HCT116 (cell line): Measurements from ENCODE around the gene FAR1. TPM values are rescaled to one million over a fixed set of nuclear protein-coding genes. Genes with fewer than 3 reads are reported as not detected.

Experiments
- ATAC-seq: fragments of 200-7000 bp; cut with Tn5 transposase; 2 replicates; pipeline ENCODE4 v1.9.1; 2020; ENCODE audit warnings: mild to moderate bottlenecking, moderate library complexity
- BruUV-seq: library from RNA; stranded (reverse); fragments of 400-500 nt; replicated peaks from 2 replicates; lab custom pipeline; 2021; lab: Mats Ljungman, UMichigan
- CTCF ChIA-PET: fragments of 300-600 bp; sonication (Branson Sonifier 250); formaldehyde crosslinking; loops from one replicate; lab custom pipeline; 2021; ENCODE audit warnings: antibody characterized with exemption; lab: Charles Lee
- POLR2A ChIA-PET: fragments of 300-600, 350-600 bp; sonication (Branson Sonifier 250); formaldehyde crosslinking; loops from one replicate; lab custom pipeline; 2021; ENCODE audit warnings: antibody characterized with exemption; lab: Charles Lee
- RAD21 ChIA-PET, 2 experiments: fragments of 300-600 bp; sonication (Branson Sonifier 250); formaldehyde crosslinking; loops; one replicate each; lab custom pipeline; 2023; ENCODE audit warnings: low total read pairs in 2 of 2; ENCODE audit not compliant: uncharacterized antibody in 2 of 2, unreplicated experiment in 2 of 2, low non-redundant PET in 1 of 2; lab: Charles Lee
- DNase-seq: peaks from one replicate; pipeline ENCODE4 v3.0.0-alpha.2; 2010; ENCODE audit warnings: low read depth, low spot score
- H2AFZ ChIP-seq: fragments of 200-600 bp; shearing (Covaris generic), sonication (generic); 2 replicates; pipeline ENCODE4 v1.6.1; 2017; ENCODE audit warnings: low read depth, mixed run types, mixed read lengths, antibody characterized with exemption, low read length; ENCODE audit not compliant: poor library complexity, severe bottlenecking
- H3K27ac ChIP-seq: 2 replicates; pipeline ENCODE4 v1.5.1; 2012; ENCODE audit warnings: low read depth, low read length
- H3K27me3 ChIP-seq: fragments of 200-600 bp; sonication (generic); 2 replicates; pipeline ENCODE4 v1.6.1; 2016; ENCODE audit warnings: mixed run types, low read length, mixed read lengths; ENCODE audit not compliant: insufficient read depth
- H3K36me3 ChIP-seq, 2 experiments: fragments of 200-500 bp in 1 of 2; fragments of 200-600 bp in 1 of 2; sonication (Bioruptor generic) in 1 of 2; sonication (generic) in 1 of 2; 2 replicates each; pipeline versions ENCODE4 v1.5.1 to v1.6.1; 2014 to 2016; ENCODE audit warnings: low read length in 2 of 2, inconsistent platforms in 1 of 2, mixed read lengths in 1 of 2, mixed run types in 1 of 2; ENCODE audit not compliant: insufficient read depth in 2 of 2, control insufficient read depth in 1 of 2
- H3K4me1 ChIP-seq, 2 experiments: fragments of 200-600 bp in 1 of 2; sonication (generic) in 1 of 2; 2 replicates each; pipeline versions ENCODE4 v1.5.1 to v1.6.1; 2012 to 2017; ENCODE audit warnings: low read length in 2 of 2, inconsistent platforms in 1 of 2, mild to moderate bottlenecking in 1 of 2, mixed read lengths in 1 of 2, mixed run types in 1 of 2, moderate library complexity in 1 of 2; ENCODE audit not compliant: insufficient read depth in 2 of 2, control insufficient read depth in 1 of 2
- H3K4me2 ChIP-seq: fragments of 200-600 bp; sonication (generic); 2 replicates; pipeline ENCODE4 v1.6.1; 2017; ENCODE audit warnings: mixed run types, low read length, mixed read lengths
- H3K4me3 ChIP-seq, 2 experiments: fragments of 200-600 bp in 1 of 2; sonication (generic) in 1 of 2; replicated peaks in 1 of 2; 2 replicates each; pipeline ENCODE4 v1.5.1; 2011 to 2016; ENCODE audit warnings: low read length in 2 of 2, control low read depth in 1 of 2, low read depth in 1 of 2, mild to moderate bottlenecking in 1 of 2, mixed read lengths in 1 of 2, mixed run types in 1 of 2
- H3K79me2 ChIP-seq: fragments of 200-600 bp; sonication (generic); 2 replicates; pipeline ENCODE4 v1.6.1; 2017; ENCODE audit warnings: mild to moderate bottlenecking, mixed run types, low read length, moderate library complexity, mixed read lengths; ENCODE audit not compliant: insufficient read depth
- H3K9ac ChIP-seq: fragments of 200-600 bp; sonication (generic); 2 replicates; pipeline ENCODE4 v1.6.1; 2016; ENCODE audit warnings: low read length, mixed read lengths
- H3K9me2 ChIP-seq: fragments of 200-600 bp; sonication (generic), shearing (Covaris generic); 2 replicates; pipeline ENCODE4 v1.6.1; 2017; ENCODE audit warnings: mixed run types, mild to moderate bottlenecking, moderate library complexity; ENCODE audit not compliant: insufficient read depth
- H3K9me3 ChIP-seq, 2 experiments: fragments of 200-500 bp in 1 of 2; fragments of 200-600 bp in 1 of 2; sonication (Bioruptor generic) in 1 of 2; sonication (generic) in 1 of 2; 2 replicates each; pipeline ENCODE4 v1.6.1; 2014 to 2017; ENCODE audit warnings: low read length in 2 of 2, mixed read lengths in 2 of 2, inconsistent platforms in 1 of 2, low read depth in 1 of 2, mild to moderate bottlenecking in 1 of 2, mixed run types in 1 of 2, moderate library complexity in 1 of 2; ENCODE audit not compliant: control insufficient read depth in 1 of 2, insufficient read depth in 1 of 2
- H4K20me1 ChIP-seq: fragments of 200-600 bp; sonication (generic), shearing (Covaris generic); 2 replicates; pipeline ENCODE4 v1.6.1; 2017; ENCODE audit warnings: mixed run types, mild to moderate bottlenecking, moderate library complexity; ENCODE audit not compliant: insufficient read depth
- CBX3 ChIP-seq: IDR thresholded peaks from 2 replicates; pipeline ENCODE4 v1.6.1; 2012; ENCODE audit warnings: low read depth
- CEBPB ChIP-seq: IDR thresholded peaks from 2 replicates; pipeline ENCODE4 v1.6.1; 2012; ENCODE audit warnings: low read depth
- ELF1 ChIP-seq: IDR thresholded peaks from 2 replicates; pipeline ENCODE4 v1.6.1; 2012; ENCODE audit warnings: low read depth, borderline replicate concordance
- EZH2 ChIP-seq: fragments of 200-600 bp; sonication (generic); IDR thresholded peaks from 2 replicates; pipeline ENCODE4 v1.6.1; 2017; ENCODE audit warnings: antibody characterized with exemption, mixed run types
- FOSL1 ChIP-seq: IDR thresholded peaks from 2 replicates; pipeline ENCODE4 v1.6.1; 2012; ENCODE audit warnings: low read depth
- JUND ChIP-seq: IDR thresholded peaks from 2 replicates; pipeline ENCODE4 v1.6.1; 2012
- POLR2A ChIP-seq: IDR thresholded peaks from 2 replicates; pipeline ENCODE4 v1.7.0; 2011; ENCODE audit warnings: borderline replicate concordance; ENCODE audit not compliant: insufficient read depth, insufficient read length; ENCODE audit errors: extremely low read depth
- POLR2AphosphoS5 ChIP-seq: IDR thresholded peaks from 2 replicates; pipeline ENCODE4 v1.6.1; 2011; ENCODE audit warnings: mild to moderate bottlenecking, low read depth, low read length, moderate library complexity
- RAD21 ChIP-seq: IDR thresholded peaks from 2 replicates; pipeline ENCODE4 v1.6.1; 2012; ENCODE audit warnings: low read depth, mild to moderate bottlenecking
- SIN3A ChIP-seq: IDR thresholded peaks from 2 replicates; pipeline ENCODE4 v1.6.1; 2012; ENCODE audit warnings: low read depth
- SP1 ChIP-seq: IDR thresholded peaks from 2 replicates; pipeline ENCODE4 v1.6.1; 2012; ENCODE audit warnings: low read depth
- SRF ChIP-seq: IDR thresholded peaks from 2 replicates; pipeline ENCODE4 v1.6.1; 2012; ENCODE audit warnings: low read depth
- intact Hi-C: fragments of 100-400 bp; cut with micrococcal nuclease; formaldehyde crosslinking; loops from 2 replicates; pipeline ENCODE4 v1.10.0; 2022
- total RNA-seq: library from RNA; stranded (reverse); gene quantifications from one replicate; pipeline ENCODE4 v1.2.1, GENCODE V29; 2021; ENCODE audit not compliant: unreplicated experiment
- TF ChIP-seq, protein P1 (sequence below): IDR thresholded peaks from 2 replicates; pipeline ENCODE4 v1.6.1; 2012; ENCODE audit warnings: low read depth
- TF ChIP-seq, protein P2 (sequence below): IDR thresholded peaks from 2 replicates; pipeline ENCODE4 v1.6.1; 2012
- TF ChIP-seq, protein P3 (sequence below): IDR thresholded peaks from 2 replicates; pipeline ENCODE4 v1.6.1; 2011; ENCODE audit warnings: mild to moderate bottlenecking, low read length, moderate library complexity; ENCODE audit not compliant: insufficient replicate concordance; ENCODE audit errors: extremely low read depth

FAR1 gene
- total RNA-seq, 1 experiment from 2014 or later: 74.3 TPM

DNA sequence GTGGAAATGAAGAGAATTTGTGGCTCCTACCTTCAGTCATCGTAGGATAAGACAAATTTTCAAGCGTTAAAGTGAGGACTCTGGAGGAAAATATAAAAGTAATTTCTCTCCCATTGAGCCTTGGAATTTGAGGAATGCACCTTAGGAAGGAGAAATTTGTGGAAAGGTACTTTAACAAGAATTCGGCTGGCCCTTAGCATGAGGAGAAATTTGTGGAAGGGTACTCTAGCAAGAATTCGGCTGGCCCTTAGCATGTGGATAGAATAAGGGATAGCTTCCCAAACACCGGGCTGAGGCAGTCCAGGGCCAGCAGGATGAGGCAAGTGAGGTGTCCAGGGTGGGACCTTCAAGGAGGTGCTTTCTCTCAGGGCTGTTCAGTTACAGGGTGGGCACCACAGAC, 33.2 kb upstream of the FAR1 start (continued):
- TF ChIP-seq ELF1: no peak
- no peak for TF ChIP-seq CBX3
- no peak for TF ChIP-seq SRF
- TF ChIP-seq JUND: no peak
- no peak for TF ChIP-seq EZH2
- TF ChIP-seq SP1: no peak
- no peak for TF ChIP-seq SIN3A
- no peak for TF ChIP-seq RAD21
- TF ChIP-seq, all 23 proteins: peak for 0

DNA sequence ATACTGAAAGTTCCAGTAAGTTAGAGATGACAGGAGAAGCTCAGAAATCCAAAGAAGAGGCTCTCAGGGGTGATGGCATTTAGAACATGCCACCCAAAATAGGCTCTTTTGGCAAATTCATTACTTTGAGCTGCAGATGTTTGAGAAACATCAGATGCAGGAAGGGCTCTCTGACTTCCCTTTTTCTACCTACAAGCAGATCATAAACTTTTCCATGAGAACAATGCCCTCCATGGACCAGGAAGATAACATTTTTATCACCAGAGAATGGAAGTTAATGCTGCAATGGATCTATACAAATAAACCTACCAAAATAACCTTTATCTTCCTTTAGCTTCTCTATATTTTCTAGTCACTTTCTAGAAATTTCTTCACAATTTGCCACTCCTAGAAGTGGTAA, 32.7 kb upstream of the FAR1 start:
- ATAC-seq: no peak
- H3K9me2 ChIP-seq: 0 out of 2 replicates have a peak, but pooled peaks cover 3% of the 10 kb centered on the region
- POLR2A ChIA-PET: no interaction called here

More for the DNA sequence above, 32.7 kb upstream of the FAR1 start:
- CTCF ChIA-PET: no interaction called here
- no TSS peak for BruUV-seq
- Histone ChIP-seq H3K9ac (no peak overlapping the region), H3K4me2 (no peak overlapping the region), H2AFZ (no peak overlapping the region), H3K4me3 (no peak overlapping the region), H3K4me1 (no peaks in the 10 kb centered on the region), H3K79me2 (no peaks in the 10 kb centered on the region), H3K36me3 (no peaks in the 10 kb centered on the region), H4K20me1 (no peaks in the 10 kb centered on the region), H3K27me3 (peaks cover 22% of the 10 kb centered on the region), H3K9me3 (no peaks in the 10 kb centered on the region), H3K27ac (no peak overlapping the region)
- RAD21 ChIA-PET: no interaction called here
- intact Hi-C loops: no loop called here
- DNase-seq: no peak
- TF ChIP-seq, protein P1, sequence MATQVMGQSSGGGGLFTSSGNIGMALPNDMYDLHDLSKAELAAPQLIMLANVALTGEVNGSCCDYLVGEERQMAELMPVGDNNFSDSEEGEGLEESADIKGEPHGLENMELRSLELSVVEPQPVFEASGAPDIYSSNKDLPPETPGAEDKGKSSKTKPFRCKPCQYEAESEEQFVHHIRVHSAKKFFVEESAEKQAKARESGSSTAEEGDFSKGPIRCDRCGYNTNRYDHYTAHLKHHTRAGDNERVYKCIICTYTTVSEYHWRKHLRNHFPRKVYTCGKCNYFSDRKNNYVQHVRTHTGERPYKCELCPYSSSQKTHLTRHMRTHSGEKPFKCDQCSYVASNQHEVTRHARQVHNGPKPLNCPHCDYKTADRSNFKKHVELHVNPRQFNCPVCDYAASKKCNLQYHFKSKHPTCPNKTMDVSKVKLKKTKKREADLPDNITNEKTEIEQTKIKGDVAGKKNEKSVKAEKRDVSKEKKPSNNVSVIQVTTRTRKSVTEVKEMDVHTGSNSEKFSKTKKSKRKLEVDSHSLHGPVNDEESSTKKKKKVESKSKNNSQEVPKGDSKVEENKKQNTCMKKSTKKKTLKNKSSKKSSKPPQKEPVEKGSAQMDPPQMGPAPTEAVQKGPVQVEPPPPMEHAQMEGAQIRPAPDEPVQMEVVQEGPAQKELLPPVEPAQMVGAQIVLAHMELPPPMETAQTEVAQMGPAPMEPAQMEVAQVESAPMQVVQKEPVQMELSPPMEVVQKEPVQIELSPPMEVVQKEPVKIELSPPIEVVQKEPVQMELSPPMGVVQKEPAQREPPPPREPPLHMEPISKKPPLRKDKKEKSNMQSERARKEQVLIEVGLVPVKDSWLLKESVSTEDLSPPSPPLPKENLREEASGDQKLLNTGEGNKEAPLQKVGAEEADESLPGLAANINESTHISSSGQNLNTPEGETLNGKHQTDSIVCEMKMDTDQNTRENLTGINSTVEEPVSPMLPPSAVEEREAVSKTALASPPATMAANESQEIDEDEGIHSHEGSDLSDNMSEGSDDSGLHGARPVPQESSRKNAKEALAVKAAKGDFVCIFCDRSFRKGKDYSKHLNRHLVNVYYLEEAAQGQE: no peak
- TF ChIP-seq CEBPB: no peak
- TF ChIP-seq, protein P2, sequence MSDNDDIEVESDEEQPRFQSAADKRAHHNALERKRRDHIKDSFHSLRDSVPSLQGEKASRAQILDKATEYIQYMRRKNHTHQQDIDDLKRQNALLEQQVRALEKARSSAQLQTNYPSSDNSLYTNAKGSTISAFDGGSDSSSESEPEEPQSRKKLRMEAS: no peak
- TF ChIP-seq EZH2: no peak
- no peak for TF ChIP-seq RAD21
- TF ChIP-seq, protein P3, sequence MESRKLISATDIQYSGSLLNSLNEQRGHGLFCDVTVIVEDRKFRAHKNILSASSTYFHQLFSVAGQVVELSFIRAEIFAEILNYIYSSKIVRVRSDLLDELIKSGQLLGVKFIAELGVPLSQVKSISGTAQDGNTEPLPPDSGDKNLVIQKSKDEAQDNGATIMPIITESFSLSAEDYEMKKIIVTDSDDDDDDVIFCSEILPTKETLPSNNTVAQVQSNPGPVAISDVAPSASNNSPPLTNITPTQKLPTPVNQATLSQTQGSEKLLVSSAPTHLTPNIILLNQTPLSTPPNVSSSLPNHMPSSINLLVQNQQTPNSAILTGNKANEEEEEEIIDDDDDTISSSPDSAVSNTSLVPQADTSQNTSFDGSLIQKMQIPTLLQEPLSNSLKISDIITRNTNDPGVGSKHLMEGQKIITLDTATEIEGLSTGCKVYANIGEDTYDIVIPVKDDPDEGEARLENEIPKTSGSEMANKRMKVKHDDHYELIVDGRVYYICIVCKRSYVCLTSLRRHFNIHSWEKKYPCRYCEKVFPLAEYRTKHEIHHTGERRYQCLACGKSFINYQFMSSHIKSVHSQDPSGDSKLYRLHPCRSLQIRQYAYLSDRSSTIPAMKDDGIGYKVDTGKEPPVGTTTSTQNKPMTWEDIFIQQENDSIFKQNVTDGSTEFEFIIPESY: no peak
- no peak for TF ChIP-seq SP1
- no peak for TF ChIP-seq FOSL1
- TF ChIP-seq POLR2A: no peak
- no peak for TF ChIP-seq POLR2AphosphoS5
- no peak for TF ChIP-seq SRF
